Activated CD4-positive, CD25-positive, alpha-beta regulatory T cell treated with anti-CD3 and anti-CD28 coated beads, Interleukin-2, amount 50 U/mL, for 24 hours (primary cell): ENCODE data around the gene ABCC6.

ENCODE experiments used
- ATAC-seq, 2 donors: fragments of 150-1000 bp; cut with Tn5 transposase; one replicate each; pipeline ENCODE4 v1.10.0; 2021; ENCODE audit warnings: mild to moderate bottlenecking in 1 of 2, moderate library complexity in 1 of 2

Gene ABCC6

DNA sequence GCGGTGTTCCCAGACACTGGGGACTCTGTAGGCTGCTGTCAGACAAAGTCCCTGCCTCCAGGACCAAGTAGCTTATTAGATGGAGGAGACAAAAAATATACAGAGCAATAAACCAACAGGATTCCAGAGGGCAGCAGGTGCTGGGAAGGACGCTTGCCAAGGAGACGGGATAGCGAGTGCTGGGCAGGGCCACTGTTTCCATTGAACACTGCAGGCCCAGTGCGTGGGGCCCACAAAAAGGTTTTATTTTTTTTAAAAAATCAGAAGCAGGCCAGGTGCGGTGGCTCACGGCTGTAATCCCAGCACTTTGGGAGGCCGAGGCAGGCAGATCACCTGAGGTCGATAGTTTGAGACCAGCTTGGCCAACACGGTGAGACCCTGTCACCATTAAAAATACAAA is 84.2 kb downstream of the ABCC6 start:
- no peak for ATAC-seq

- ATAC-seq, result no peak
These were observed 85.2 kb downstream of the ABCC6 start for GRCh38 chr16:16138034-16138635.

GRCh38 chr16:16137110-16137509 is 86.2 kb downstream of the ABCC6 start:
- ATAC-seq, result no peak

- no peak for ATAC-seq
These were observed 86.7 kb downstream of the ABCC6 start for GRCh38 chr16:16136588-16136987.

GRCh38 chr16:16133943-16134604 is 89.2 kb downstream of the ABCC6 start:
- no peak for ATAC-seq

DNA sequence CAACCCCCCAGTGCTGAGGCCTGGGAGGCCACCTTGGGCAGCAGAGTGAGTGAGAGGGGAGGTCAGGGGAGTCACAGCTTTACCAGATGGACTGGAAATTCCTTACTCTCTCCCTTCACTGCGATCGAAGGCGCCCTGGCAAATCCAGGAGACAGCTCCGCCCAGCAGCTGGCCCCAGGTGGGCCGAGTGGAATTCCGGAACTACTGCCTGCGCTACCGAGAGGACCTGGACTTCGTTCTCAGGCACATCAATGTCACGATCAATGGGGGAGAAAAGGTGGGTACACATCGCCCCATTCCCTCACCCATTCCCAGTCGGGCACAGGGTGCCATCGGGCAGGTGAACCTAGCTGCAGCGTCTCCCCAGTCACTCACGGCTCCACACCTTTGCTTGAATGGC is 91.6 kb downstream of the ABCC6 start:
- no peak for ATAC-seq

GRCh38 chr16:16131204-16131603 is 92.1 kb downstream of the ABCC6 start:
- no peak for ATAC-seq

DNA sequence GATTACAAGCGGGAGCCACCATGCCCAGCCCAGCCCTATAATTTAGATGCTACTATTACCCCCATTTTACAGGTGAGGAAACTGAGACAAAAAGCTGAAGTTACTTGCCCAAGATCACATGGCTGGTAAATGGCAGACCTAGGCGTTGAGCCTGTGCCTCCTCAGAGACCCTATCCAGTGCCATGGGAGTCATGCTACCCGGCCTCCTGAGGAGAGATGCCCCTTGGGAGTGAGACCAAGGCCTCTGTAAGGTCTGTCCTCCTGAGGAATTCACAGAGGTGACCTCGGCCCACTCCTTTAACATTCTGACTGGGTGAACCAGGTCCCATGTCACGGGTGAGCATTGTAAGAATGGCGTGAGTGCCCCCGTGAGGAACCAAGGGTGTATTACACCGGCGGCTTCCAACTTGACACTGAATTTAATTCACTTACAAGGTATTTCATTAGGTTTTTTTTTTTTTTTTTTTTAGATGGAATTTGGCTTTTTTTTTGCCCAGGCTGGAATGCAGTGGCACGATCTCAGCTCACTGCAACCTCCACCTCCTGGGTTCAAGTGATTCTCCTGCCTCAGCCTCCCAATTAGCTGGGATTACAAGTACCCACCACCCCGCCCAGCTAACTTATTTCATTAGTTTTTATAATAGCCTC is 95.7 kb downstream of the ABCC6 start:
- ATAC-seq, result peak; percentile 65 to 78

GRCh38 chr16:16126896-16127295 is 96.4 kb downstream of the ABCC6 start:
- ATAC-seq, result no peak

GRCh38 chr16:16124974-16125373 is 98.3 kb downstream of the ABCC6 start:
- ATAC-seq, result no peak

- ATAC-seq, result no peak
These were observed 98.9 kb downstream of the ABCC6 start for GRCh38 chr16:16124438-16124837.

DNA sequence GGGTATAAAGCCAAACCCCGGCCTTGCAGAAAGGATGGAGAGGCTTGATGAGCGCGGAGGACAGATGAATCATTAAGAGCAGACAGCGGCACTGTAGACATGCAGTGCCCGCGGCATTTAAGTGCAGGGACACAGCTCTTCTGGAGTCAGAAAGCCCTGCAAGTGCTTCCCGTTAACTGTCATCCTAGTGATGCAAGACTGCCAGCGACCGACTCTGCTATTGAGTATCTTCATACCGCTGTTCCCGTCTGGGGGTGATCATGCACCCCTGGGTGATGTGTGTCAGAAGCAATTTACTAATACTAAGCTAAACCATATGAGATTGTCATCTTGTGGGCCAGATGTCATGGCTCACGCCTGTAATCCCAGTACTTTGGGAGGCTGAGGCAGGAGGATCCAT is 101.0 kb downstream of the ABCC6 start:
- no peak for ATAC-seq

DNA sequence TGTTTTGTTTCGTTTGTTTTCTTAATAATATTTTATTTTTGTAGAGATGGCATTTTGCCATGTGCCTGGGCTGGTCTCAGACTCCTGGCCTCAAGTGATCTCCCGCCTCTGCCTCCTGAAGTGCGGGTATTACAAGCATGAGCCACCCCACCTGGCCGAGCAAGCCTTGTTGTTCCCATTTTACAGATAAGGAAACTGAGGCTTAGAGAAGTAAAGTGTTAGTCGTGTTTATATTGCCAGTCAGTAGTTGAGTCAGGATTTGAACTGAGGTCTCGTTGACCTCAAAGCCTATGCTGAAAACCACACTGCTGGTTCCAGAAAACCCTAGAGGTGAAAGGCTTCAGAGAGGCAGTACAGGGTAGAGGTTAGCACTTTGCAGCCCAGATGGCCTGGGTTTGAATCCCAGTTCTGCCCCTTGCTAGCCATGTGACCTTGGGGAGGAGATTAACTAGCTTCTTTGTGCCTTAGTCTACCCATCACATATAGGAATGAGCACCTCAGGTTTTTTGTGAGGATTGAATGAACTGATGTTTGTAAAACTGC is 102.0 kb downstream of the ABCC6 start:
- ATAC-seq, result no peak

- ATAC-seq, result no peak
These were observed 102.7 kb downstream of the ABCC6 start for GRCh38 chr16:16120382-16121184.

- no peak for ATAC-seq
These were observed 103.3 kb downstream of the ABCC6 start for GRCh38 chr16:16120044-16120381.

- no peak for ATAC-seq
These were observed 105.0 kb downstream of the ABCC6 start for GRCh38 chr16:16118337-16118736.

GRCh38 chr16:16116841-16117240 is 106.5 kb downstream of the ABCC6 start:
- no peak for ATAC-seq

GRCh38 chr16:16113076-16113475 is 110.2 kb downstream of the ABCC6 start:
- ATAC-seq, result no peak

DNA sequence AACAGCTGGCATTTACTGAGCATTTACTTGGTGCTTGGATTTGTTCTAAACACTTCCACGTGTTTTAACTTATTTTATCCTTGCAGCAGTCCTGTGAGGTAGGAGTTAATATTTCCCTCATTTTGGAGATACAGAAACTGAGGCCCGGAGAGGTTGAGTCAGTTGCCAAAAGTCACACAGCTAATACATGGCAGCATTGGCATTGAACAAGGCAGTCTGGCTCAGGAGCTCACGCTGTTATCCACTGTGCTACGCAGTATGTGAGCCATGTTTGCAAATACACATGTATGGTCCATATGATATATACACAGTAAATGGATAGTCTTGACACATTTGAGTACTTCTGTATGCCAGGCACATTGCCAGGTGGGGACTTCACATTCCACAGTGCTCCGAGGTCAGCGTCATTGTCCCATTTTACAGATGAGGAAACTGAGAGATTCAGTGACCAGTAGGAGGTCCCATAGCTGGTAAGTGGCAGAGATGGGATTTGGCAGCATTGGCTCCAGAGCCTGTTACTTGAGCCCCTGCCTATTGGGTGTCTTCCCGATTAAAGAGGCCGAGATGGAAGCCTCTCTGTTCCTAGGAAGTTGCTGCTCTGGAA is 110.7 kb downstream of the ABCC6 start:
- no peak for ATAC-seq

- no peak for ATAC-seq
These were observed 111.7 kb downstream of the ABCC6 start for GRCh38 chr16:16111639-16112038.

DNA sequence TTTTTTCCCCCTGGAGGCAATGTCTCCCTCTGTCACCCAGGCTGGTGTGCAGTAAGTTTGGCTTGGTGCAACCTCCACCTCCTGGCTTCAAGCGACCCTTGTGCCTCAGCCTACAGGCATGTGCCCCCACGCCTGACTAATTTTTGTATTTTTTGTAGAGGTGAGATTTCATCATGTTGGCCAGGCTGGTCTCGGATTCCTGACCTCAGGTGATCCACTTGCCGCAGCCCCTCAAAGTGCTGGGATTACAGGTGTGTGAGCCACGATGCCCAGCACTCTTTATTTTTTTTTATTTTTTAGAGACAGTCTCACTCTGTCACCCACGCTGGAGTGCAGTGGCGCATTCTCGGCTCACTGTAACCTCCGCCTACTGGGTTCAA is 113.2 kb downstream of the ABCC6 start:
- no peak for ATAC-seq

- no peak for ATAC-seq
These were observed 113.7 kb downstream of the ABCC6 start for GRCh38 chr16:16109453-16110110.
